RWPE2 (cell line): ENCODE results near the gene SIPA1L3.
"Not testable (repeated sequence)": the region's sequence is repeated elsewhere in the genome, so short reads cannot be mapped to it uniquely, and the experiment has no call there.

Source experiments
- ATAC-seq: fragments of 200-7000 bp; cut with Tn5 transposase; 3 replicates; pipeline ENCODE4 v1.9.1; 2021; ENCODE audit warnings: low read depth
- DNase-seq: peaks from one replicate; pipeline ENCODE4 v3.0.0-alpha.2; 2020; ENCODE audit warnings: low spot score
- H3K27ac ChIP-seq: fragments of 450-650 bp; 2 replicates; pipeline ENCODE4 v1.5.1; 2017; ENCODE audit warnings: mild to moderate bottlenecking; ENCODE audit not compliant: poor library complexity, severe bottlenecking
- H3K27me3 ChIP-seq: fragments of 250-450 bp; sonication (Bioruptor Pico); 2 replicates; pipeline ENCODE4 v1.5.1; 2021; ENCODE audit warnings: mild to moderate bottlenecking, moderate library complexity; ENCODE audit not compliant: insufficient read depth, poor library complexity, severe bottlenecking
- H3K36me3 ChIP-seq: fragments of 250-450 bp; sonication (Bioruptor Pico); 2 replicates; pipeline ENCODE4 v1.5.1; 2020; ENCODE audit warnings: low read depth, mild to moderate bottlenecking, moderate library complexity
- H3K4me1 ChIP-seq: fragments of 250-450 bp; sonication (Bioruptor Pico); 2 replicates; pipeline ENCODE4 v1.5.1; 2021; ENCODE audit warnings: mild to moderate bottlenecking, moderate library complexity; ENCODE audit not compliant: insufficient read depth, poor library complexity, severe bottlenecking
- H3K4me3 ChIP-seq: fragments of 250-450 bp; sonication (Bioruptor Pico); 2 replicates; pipeline ENCODE4 v1.5.1; 2021; ENCODE audit warnings: mild to moderate bottlenecking, moderate library complexity; ENCODE audit not compliant: severe bottlenecking
- H3K9me3 ChIP-seq: fragments of 250-450 bp; sonication (Bioruptor Pico); 2 replicates; pipeline ENCODE4 v1.5.1; 2021; ENCODE audit warnings: mild to moderate bottlenecking, moderate library complexity; ENCODE audit not compliant: severe bottlenecking
- CTCF ChIP-seq: fragments of 450-650 bp; IDR thresholded peaks from one replicate; pipeline ENCODE4 v1.5.1; 2017; ENCODE audit warnings: mild to moderate bottlenecking, moderate library complexity; ENCODE audit not compliant: poor library complexity, severe bottlenecking

Gene SIPA1L3

GRCh38 chr19:38070573-38070972 is 163.6 kb downstream of the SIPA1L3 start:
- no peak for TF ChIP-seq CTCF
- peak overlapping the region; percentile 16 for H3K27ac ChIP-seq
- peak; percentile 62; the same call in 2 of the 3 replicates for ATAC-seq

GRCh38 chr19:38071054-38071453 is 164.0 kb downstream of the SIPA1L3 start:
- peak overlapping the region; percentile 16 for H3K27ac ChIP-seq
- not testable (repeated sequence) for ATAC-seq

More at GRCh38 chr19:38070573-38070972, 163.6 kb downstream of the SIPA1L3 start:
- peaks cover 10% of the 10 kb centered on the region; the same call in 1 of the 2 replicates for H3K36me3 ChIP-seq
- H3K9me3 ChIP-seq = no peaks in the 10 kb centered on the region
- H3K4me1 ChIP-seq = peaks cover 7% of the 10 kb centered on the region
- no peak overlapping the region for H3K4me3 ChIP-seq
- DNase-seq = no peak
- no peaks in the 10 kb centered on the region for H3K27me3 ChIP-seq

GRCh38 chr19:38071647-38072046 is 164.6 kb downstream of the SIPA1L3 start:
- Histone ChIP-seq H3K27me3 (no peaks in the 10 kb centered on the region), H3K4me1 (peaks cover 7% of the 10 kb centered on the region), H3K36me3 (peaks cover 14% of the 10 kb centered on the region; the same call in 1 of the 2 replicates), H3K9me3 (no peaks in the 10 kb centered on the region), H3K27ac (no peak overlapping the region), H3K4me3 (no peak overlapping the region)
- DNase-seq = no peak
- TF ChIP-seq CTCF = no peak
- no peak for ATAC-seq

More at GRCh38 chr19:38071054-38071453, 164.0 kb downstream of the SIPA1L3 start:
- peaks cover 10% of the 10 kb centered on the region; the same call in 1 of the 2 replicates for H3K36me3 ChIP-seq
- not testable (repeated sequence) for H3K4me1 ChIP-seq, H3K27me3 ChIP-seq, H3K9me3 ChIP-seq, H3K4me3 ChIP-seq, DNase-seq

GRCh38 chr19:38072776-38073750 is 166.1 kb downstream of the SIPA1L3 start:
- H3K4me3 ChIP-seq = no peak overlapping the region
- peaks cover 7% of the 10 kb centered on the region for H3K4me1 ChIP-seq
- peaks cover 14% of the 10 kb centered on the region; the same call in 1 of the 2 replicates for H3K36me3 ChIP-seq
- ATAC-seq (no peak), DNase-seq (no peak)
- H3K9me3 ChIP-seq = no peaks in the 10 kb centered on the region
- no peak for TF ChIP-seq CTCF
- H3K27ac ChIP-seq = no peak overlapping the region
- H3K27me3 ChIP-seq = no peaks in the 10 kb centered on the region

- peaks cover 7% of the 10 kb centered on the region for H3K4me1 ChIP-seq
- H3K36me3 ChIP-seq = peaks cover 14% of the 10 kb centered on the region; the same call in 1 of the 2 replicates
- TF ChIP-seq CTCF = no peak
- H3K27ac ChIP-seq = no peak overlapping the region
- no peaks in the 10 kb centered on the region for H3K27me3 ChIP-seq
- no peak overlapping the region for H3K4me3 ChIP-seq
- DNase-seq = no peak
- no peak for ATAC-seq
- H3K9me3 ChIP-seq = no peaks in the 10 kb centered on the region
Measured at GRCh38 chr19:38073841-38074685, 167.1 kb downstream of the SIPA1L3 start.
